HG03159 (cell line): ENCODE results near the gene SERPINA7.
"Not testable (repeated sequence)": the region's sequence is repeated elsewhere in the genome, so short reads cannot be mapped to it uniquely, and the experiment has no call there.

ENCODE experiments used
- ATAC-seq: cut with Tn5 transposase; IDR thresholded peaks from one replicate; pipeline ENCODE4 v1.9.1; 2021; ENCODE audit warnings: mild to moderate bottlenecking, moderate library complexity; ENCODE audit not compliant: unreplicated experiment

Gene SERPINA7

GRCh38 chrX:106038625-106039024 lies at the start of gene SERPINA7:
SERPINA7 (minus strand) TSS chrX:106038727; CDS start chrX:106037058, 1,669 bp downstream.
- ATAC-seq, result no peak

- ATAC-seq, result no peak
These were observed 30.5 kb upstream of the SERPINA7 start for GRCh38 chrX:106069048-106069447.

- ATAC-seq, result no peak
These were observed 11.5 kb upstream of the SERPINA7 start for GRCh38 chrX:106050054-106050453.

GRCh38 chrX:106042296-106042695 lies 3.8 kb upstream of the SERPINA7 start:
- no peak for ATAC-seq

DNA sequence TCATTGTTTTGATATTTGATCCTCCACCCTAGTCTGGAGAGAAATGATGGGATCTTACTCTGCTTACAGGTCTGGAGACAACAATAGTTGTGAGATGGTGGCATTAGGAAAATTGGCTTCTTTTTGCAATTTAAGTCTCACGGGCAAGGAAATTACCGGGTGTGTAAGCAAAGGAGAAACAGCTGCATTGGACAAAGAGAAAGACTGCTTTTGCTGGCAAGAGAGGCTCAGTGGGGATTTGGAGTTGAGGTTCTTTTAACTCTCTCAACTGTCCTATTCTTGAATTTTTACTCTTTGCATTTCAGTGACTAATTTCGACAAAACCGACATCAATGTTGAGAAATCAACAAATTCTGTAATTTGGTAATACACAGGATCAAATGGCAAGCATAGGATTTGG lies 2.3 kb upstream of the SERPINA7 start:
- no peak for ATAC-seq

DNA sequence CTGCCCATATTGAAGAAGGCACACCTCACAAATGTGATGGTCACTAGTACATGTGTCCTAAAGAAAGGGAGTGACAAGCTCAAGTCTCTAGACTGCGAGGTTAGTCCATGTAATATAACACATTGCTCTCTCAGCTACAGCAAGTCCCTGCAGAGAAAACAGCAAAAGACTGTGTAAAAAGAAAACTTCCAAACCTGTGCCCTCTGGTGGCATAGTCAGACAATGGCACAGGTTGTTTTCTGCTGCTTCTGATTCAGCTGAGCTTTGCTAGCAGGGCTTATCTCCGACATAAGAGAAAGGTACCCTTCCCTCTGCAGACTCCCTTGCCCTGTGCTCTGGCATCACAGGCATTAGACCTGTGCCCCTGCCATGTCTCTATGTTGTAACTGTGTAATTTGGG lies 1.4 kb upstream of the SERPINA7 start:
- no peak for ATAC-seq

DNA sequence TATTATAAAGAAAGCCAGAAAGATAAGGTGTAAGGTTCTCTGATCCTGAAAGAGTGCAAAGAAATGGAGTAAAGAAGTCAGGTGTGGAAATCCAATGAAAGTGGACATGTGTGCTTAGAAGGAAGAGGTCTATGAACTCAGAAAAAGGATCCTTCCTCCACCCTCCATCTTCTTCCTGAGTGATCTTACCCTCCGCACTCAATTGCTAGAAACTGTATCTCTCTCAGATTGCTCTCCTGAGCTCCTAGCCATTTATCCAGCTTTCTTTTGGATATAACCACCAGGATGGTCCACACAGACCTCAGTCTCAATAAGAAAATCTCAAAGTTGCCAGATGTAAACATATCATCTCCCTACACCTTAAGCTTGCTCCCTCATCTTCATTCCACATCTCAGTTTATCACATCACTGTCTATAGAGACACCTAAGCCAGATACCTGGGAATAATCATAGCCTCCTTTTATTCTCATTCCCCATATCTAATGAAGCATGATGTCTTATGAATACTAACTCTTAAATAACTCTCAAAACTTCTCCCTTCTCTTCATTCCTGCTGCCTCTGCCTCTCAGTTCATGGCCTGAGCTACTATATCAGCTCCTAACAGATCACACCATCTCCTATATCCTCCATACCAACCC lies 573 bp downstream of the SERPINA7 start:
- no peak for ATAC-seq

DNA sequence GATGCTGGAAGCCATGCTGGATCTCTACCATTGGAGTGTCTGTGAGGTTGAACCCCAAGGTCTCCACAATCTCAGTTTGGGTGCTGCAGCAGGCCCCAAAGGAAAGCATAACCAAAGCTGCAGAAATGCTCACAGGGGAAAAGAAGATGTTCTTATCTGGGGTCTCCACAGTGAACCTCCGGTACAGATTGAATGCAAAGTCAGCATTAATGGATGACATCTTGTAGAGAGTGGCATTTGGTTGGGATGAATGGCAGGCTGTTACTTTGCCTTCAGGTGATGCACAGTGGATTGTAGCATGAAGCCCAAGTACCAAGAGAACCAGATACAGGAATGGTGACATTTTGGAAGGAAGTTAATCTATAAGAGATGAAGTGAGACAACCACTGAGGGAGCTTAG lies 1.8 kb downstream of the SERPINA7 start:
- no peak for ATAC-seq

DNA sequence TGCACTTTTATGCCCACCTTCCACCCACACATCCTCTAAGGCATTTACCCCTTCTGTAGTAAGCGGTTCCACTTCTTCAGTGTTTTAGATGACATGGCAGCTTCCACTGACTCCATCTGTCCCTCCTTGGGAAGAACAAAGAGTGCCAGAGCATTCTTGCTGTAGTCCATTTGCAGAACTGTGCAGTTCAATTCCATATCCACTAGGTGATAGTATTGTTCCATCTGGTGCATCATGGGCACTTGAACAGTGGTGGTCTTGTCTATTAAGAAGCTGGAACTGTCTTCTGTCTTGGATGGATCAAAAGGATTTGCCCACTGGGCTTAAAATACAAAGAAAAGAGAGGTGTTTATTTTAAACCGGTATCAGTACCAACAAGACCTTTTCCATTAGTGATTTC lies 3.5 kb downstream of the SERPINA7 start:
- no peak for ATAC-seq

- ATAC-seq, result no peak
These were observed 14.6 kb downstream of the SERPINA7 start for GRCh38 chrX:106023947-106024346.

- no peak for ATAC-seq
These were observed 16.3 kb downstream of the SERPINA7 start for GRCh38 chrX:106022238-106022637.

GRCh38 chrX:106014119-106014775 lies 24.3 kb downstream of the SERPINA7 start:
- no peak for ATAC-seq

- no peak for ATAC-seq
These were observed 29.4 kb downstream of the SERPINA7 start for GRCh38 chrX:106009145-106009544.

- ATAC-seq, result no peak
These were observed 30.7 kb downstream of the SERPINA7 start for GRCh38 chrX:106007815-106008214.

- no peak for ATAC-seq
These were observed 32.8 kb downstream of the SERPINA7 start for GRCh38 chrX:106005684-106006083.

GRCh38 chrX:106000609-106001008 lies 37.9 kb downstream of the SERPINA7 start:
- not testable (repeated sequence) for ATAC-seq

DNA sequence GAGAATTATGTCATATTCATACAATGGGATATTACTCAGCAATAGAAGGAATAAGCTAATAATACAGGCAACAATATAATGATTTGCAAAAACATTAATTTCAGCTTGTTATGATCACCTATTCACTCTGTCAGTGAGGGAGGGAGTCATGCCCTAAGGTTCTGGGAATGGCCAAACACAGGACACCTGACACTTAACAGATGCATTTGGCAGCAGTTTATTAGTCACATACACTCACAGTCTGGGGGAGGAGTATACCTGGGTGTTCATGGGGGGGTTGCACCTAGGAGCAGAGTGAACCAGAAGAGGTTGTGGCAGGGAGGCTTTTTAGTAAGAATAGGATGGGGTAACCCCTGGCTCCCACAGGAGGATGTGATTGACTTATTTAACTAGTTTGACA lies 38.3 kb downstream of the SERPINA7 start:
- ATAC-seq, result no peak

GRCh38 chrX:105999294-105999693 lies 39.2 kb downstream of the SERPINA7 start:
- ATAC-seq, result no peak

GRCh38 chrX:105988487-105988886 lies 50.0 kb downstream of the SERPINA7 start:
- not testable (repeated sequence) for ATAC-seq
